Neuronal stem cell (in vitro differentiated cells): ENCODE data around the gene PSMG3. TPM values are rescaled to one million over a fixed set of nuclear protein-coding genes. Genes with fewer than 3 reads are reported as not detected.
A peak's percentile ranks its signal among the peaks of the same experiment; 100 is the strongest.

Source experiments
- DNase-seq: peaks from one replicate; pipeline ENCODE4 v3.0.0-alpha.2; 2013; ENCODE audit warnings: low spot score
- H2AFZ ChIP-seq: one replicate; pipeline ENCODE4 v1.6.1; 2013; ENCODE audit warnings: mild to moderate bottlenecking, low read length, inconsistent platforms
- H2AK5ac ChIP-seq: 2 replicates; pipeline ENCODE4 v1.6.1; 2013; ENCODE audit warnings: low read depth, mild to moderate bottlenecking, inconsistent platforms, low read length, moderate library complexity, mixed read lengths
- H2BK120ac ChIP-seq: 2 replicates; pipeline ENCODE4 v1.6.1; 2013; ENCODE audit warnings: low read depth, mild to moderate bottlenecking, inconsistent platforms, low read length, moderate library complexity, mixed read lengths
- H2BK12ac ChIP-seq: one replicate; pipeline ENCODE4 v1.6.1; 2013; ENCODE audit warnings: low read length, inconsistent platforms
- H2BK15ac ChIP-seq: 2 replicates; pipeline ENCODE4 v1.6.1; 2013; ENCODE audit warnings: mild to moderate bottlenecking, low read length, inconsistent platforms, mixed read lengths
- H2BK5ac ChIP-seq: one replicate; pipeline ENCODE4 v1.6.1; 2013; ENCODE audit warnings: inconsistent platforms, mild to moderate bottlenecking, low read length, moderate library complexity
- H3K14ac ChIP-seq: one replicate; pipeline ENCODE4 v1.6.1; 2013; ENCODE audit warnings: low read length, inconsistent platforms
- H3K18ac ChIP-seq: 2 replicates; pipeline ENCODE4 v1.6.1; 2013; ENCODE audit warnings: low read length, inconsistent platforms
- H3K23ac ChIP-seq: 2 replicates; pipeline ENCODE4 v1.6.1; 2013; ENCODE audit warnings: low read depth, mild to moderate bottlenecking, mixed read lengths, low read length, inconsistent platforms; ENCODE audit not compliant: poor library complexity
- H3K27ac ChIP-seq: replicated peaks from 3 replicates; pipeline ENCODE4 v1.5.1; 2013; ENCODE audit warnings: low read length, inconsistent platforms
- H3K27me3 ChIP-seq, 3 experiments: 2 replicates each; pipeline ENCODE4 v1.6.1; 2013; ENCODE audit warnings: low read length in 3 of 3, mild to moderate bottlenecking in 2 of 3, inconsistent platforms in 1 of 3, low read depth in 1 of 3, mixed read lengths in 1 of 3, moderate library complexity in 1 of 3; ENCODE audit not compliant: control insufficient read depth in 3 of 3, insufficient read depth in 3 of 3
- H3K36me3 ChIP-seq, 2 donors: replicated peaks in 1 of 2; 2 replicates each; pipeline ENCODE4 v1.6.1; 2013; ENCODE audit warnings: low read length in 2 of 2; ENCODE audit not compliant: control insufficient read depth in 2 of 2, insufficient read depth in 2 of 2
- H3K4ac ChIP-seq: 2 replicates; pipeline ENCODE4 v1.6.1; 2013; ENCODE audit warnings: inconsistent platforms, mild to moderate bottlenecking, low read length, moderate library complexity
- H3K4me1 ChIP-seq, 2 donors: 1 replicate in 1 of 2; 2 replicates in 1 of 2; pipeline ENCODE4 v1.6.1; 2013; ENCODE audit warnings: low read length in 2 of 2, low read depth in 1 of 2; ENCODE audit not compliant: control insufficient read depth in 2 of 2, insufficient read depth in 1 of 2
- H3K4me2 ChIP-seq: one replicate; pipeline ENCODE4 v1.6.1; 2013; ENCODE audit warnings: mild to moderate bottlenecking, low read length, inconsistent platforms; ENCODE audit not compliant: insufficient read depth, poor library complexity, severe bottlenecking
- H3K4me3 ChIP-seq, 2 donors: 2 replicates each; pipeline ENCODE4 v1.5.1; 2013; ENCODE audit warnings: low read length in 2 of 2, mild to moderate bottlenecking in 2 of 2, inconsistent platforms in 1 of 2, moderate library complexity in 1 of 2
- H3K79me1 ChIP-seq: one replicate; pipeline ENCODE4 v1.6.1; 2013; ENCODE audit warnings: low read depth, mild to moderate bottlenecking, inconsistent platforms, low read length, moderate library complexity
- H3K9ac ChIP-seq: one replicate; pipeline ENCODE4 v1.6.1; 2013; ENCODE audit warnings: mild to moderate bottlenecking, low read depth, low read length, inconsistent platforms; ENCODE audit not compliant: poor library complexity
- H3K9me3 ChIP-seq, 2 donors: replicated peaks in 1 of 2; 2 replicates each; pipeline versions ENCODE3 to v1.6.1; 2013; ENCODE audit warnings: low read length in 2 of 2, mild to moderate bottlenecking in 2 of 2, inconsistent platforms in 1 of 2, low read depth in 1 of 2, mixed read lengths in 1 of 2, moderate library complexity in 1 of 2; ENCODE audit not compliant: control insufficient read depth in 2 of 2, insufficient read depth in 1 of 2
- H4K8ac ChIP-seq: one replicate; pipeline ENCODE4 v1.6.1; 2013; ENCODE audit warnings: low read depth, mild to moderate bottlenecking, inconsistent platforms, low read length, moderate library complexity
- H4K91ac ChIP-seq: one replicate; pipeline ENCODE4 v1.6.1; 2013; ENCODE audit warnings: low read length, low read depth, mild to moderate bottlenecking, inconsistent platforms; ENCODE audit not compliant: poor library complexity
- WGBS, 2 donors: extraction: QIAGEN DNeasy Blood & Tissue Kit; methylation state at CpG; one replicate each; pipeline ENCODE4 v1.1.7; 2013; ENCODE audit warnings: missing lambda C conversion rate in 2 of 2, mixed read lengths in 1 of 2; ENCODE audit not compliant: insufficient read length in 2 of 2, insufficient replicate concordance in 1 of 2; ENCODE audit errors: extremely low coverage in 2 of 2; 5-methylcytosine and 5-hydroxymethylcytosine counted together
- polyA plus RNA-seq, 2 experiments: library from polyadenylated mRNA; stranded (reverse); fragments of 200-250 nt; gene quantifications; one replicate each; pipeline ENCODE4 v1.2.3, GENCODE V29; 2013

The PSMG3 gene, protein sequence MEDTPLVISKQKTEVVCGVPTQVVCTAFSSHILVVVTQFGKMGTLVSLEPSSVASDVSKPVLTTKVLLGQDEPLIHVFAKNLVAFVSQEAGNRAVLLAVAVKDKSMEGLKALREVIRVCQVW
- 16.9 TPM for polyA plus RNA-seq (2013, experiment 1 of 2)
- 15.7 TPM for polyA plus RNA-seq (2013, experiment 2 of 2)

DNA sequence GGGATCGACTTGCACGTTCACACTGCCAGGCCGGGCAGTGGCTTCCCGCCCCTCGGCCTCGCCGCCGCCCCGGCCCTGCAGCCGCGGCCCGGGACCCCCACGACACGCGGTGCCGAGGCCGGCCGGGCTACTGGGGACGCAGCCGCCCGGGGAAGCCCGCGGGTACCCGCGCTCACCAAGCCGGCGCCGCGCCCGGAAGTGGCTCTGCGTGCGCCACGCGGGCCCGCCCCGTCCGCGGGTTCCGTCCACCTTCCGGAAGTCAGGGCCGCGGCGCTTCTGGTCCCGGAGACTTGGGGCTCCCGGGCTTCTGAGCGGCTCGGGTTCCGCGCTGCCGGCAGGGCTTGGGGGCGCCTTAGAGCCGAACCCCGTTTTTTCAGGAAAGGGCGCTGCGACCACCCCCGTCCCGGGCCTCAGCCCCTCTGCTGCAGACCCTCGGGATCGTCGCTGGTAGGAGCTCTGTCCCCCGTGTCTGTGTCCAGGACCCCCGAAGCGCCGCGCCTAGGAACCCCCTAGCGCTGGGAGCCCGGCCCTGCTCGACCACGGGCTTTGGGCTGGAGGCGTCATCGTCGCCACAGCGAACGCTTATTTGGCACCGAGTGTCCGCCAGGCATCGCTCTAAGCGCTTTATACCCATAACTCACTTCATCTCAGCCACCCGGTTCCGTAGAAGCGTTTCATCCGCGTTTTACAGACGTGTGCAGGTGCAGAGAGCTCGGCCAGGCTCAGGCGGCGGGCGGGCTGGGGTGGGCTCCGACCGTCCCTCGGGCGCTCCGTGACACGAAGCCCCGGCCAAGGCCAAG is at the start of gene PSMG3:
Gene PSMG3 (minus strand): TSS at position 200 of the 800 bp plus-strand sequence. CDS start 693 bp downstream, outside the sequence.
- Histone ChIP-seq H3K27me3 (peaks cover 0 to 2% (median 0%) of the 10 kb centered on the region in 3 experiments), H2AK5ac (peak within 1 kb of the TSS; percentile 66), H3K4ac (no peak within 1 kb of the TSS), H3K18ac (peak within 1 kb of the TSS; percentile 72), H2BK12ac (no peak within 1 kb of the TSS), H3K4me1 (peaks cover 12 to 14% of the 10 kb centered on the region in 2 donors), H2BK15ac (no peak within 1 kb of the TSS), H4K91ac (no peak within 1 kb of the TSS), H3K36me3 (peaks cover 0 to 1% of the 10 kb centered on the region in 2 donors), H3K9ac (peak within 1 kb of the TSS; percentile 83), H3K4me3 (peak within 1 kb of the TSS; percentile 56 to 83), H2BK120ac (no peak within 1 kb of the TSS), H3K4me2 (peak within 1 kb of the TSS; percentile 56), H3K9me3 (no peaks in the 10 kb centered on the region), H2BK5ac (no peak within 1 kb of the TSS), H2AFZ (peak within 1 kb of the TSS; percentile 90), H4K8ac (no peak within 1 kb of the TSS), H3K79me1 (peaks cover 4% of the 10 kb centered on the region), H3K27ac (peak within 1 kb of the TSS; percentile 31), H3K23ac (peak within 1 kb of the TSS; percentile 60), H3K14ac (peak within 1 kb of the TSS; percentile 43)
- peak; percentile 58 for DNase-seq
- no CpG with 5 or more reads among the region's 95 CpGs for WGBS, 2 donors

DNA sequence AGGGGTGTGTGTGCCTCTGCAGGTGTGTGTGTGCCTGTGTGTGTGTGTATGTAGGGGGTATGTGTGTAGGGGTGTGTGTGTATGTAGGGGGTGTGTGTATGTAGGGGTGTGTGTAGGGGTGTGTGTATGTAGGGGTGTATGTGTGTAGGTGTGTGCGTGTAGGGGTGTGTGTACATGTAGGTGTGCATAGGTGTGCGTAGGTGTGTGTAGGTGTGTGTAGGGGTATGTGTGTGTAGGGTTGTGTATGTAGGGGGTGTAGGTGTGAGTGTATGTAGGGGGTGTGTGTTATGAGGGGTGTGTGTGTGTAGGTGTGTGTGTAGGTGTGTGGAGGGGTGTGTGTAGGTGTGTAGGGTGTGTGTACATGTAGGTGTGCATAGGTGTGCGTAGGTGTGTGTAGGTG is 48.6 kb upstream of the PSMG3 start:
- H3K4me3 ChIP-seq: peak overlapping the region in 1 of 2 donors; percentile 46
- H2BK120ac ChIP-seq: no peak overlapping the region
- peaks cover 0 to 8% of the 10 kb centered on the region in 2 donors for H3K9me3 ChIP-seq
- H2BK15ac ChIP-seq: no peak overlapping the region
- H3K27ac ChIP-seq: no peak overlapping the region
- no peak overlapping the region for H4K91ac ChIP-seq
- H3K14ac ChIP-seq: peak overlapping the region; percentile 98
- peak overlapping the region; percentile 57 for H3K18ac ChIP-seq
- H3K27me3 ChIP-seq: peaks cover 0 to 2% (median 0%) of the 10 kb centered on the region in 3 experiments
- no peak overlapping the region for H3K4me2 ChIP-seq
- no peak overlapping the region for H2AK5ac ChIP-seq
- H3K23ac ChIP-seq: peak overlapping the region; percentile 65
- H3K36me3 ChIP-seq: no peaks in the 10 kb centered on the region
- H3K9ac ChIP-seq: no peak overlapping the region
- H2BK12ac ChIP-seq: no peak overlapping the region
- H3K79me1 ChIP-seq: no peaks in the 10 kb centered on the region
- no peaks in the 10 kb centered on the region for H3K4me1 ChIP-seq
- DNase-seq: no peak
- WGBS, 2 donors: 98% methylated on average over 3 of the region's 3 CpGs; no CpG with 5 or more reads in 1 of the 2 donors
- no peak overlapping the region for H3K4ac ChIP-seq
- H2BK5ac ChIP-seq: no peak overlapping the region
- peak overlapping the region; percentile 65 for H4K8ac ChIP-seq
- H2AFZ ChIP-seq: no peak overlapping the region

DNA sequence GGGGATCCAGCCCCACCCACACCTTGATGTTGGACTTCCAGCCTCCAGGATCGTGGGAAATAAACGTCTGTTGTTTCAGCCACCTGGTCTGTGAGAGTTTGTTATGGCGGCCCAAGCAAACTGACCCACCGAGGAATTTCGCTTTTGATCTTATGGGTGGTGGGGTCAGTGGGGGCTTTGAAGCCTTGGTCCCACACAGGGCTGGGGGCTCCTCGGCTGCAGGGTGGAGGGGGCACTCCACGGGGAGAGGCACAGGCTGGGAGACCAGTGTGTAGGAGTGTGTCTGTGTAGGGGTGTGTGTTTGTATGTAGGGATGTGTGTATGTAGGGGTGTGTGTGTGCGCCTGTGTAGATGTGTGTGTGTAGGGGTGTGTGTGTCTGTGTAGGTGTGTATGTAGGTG is 48.1 kb upstream of the PSMG3 start:
- no peak for DNase-seq
- no peaks in the 10 kb centered on the region for H3K4me1 ChIP-seq
- no peak overlapping the region for H2AK5ac ChIP-seq
- no peak overlapping the region for H3K18ac ChIP-seq
- H3K9me3 ChIP-seq: peaks cover 0 to 8% of the 10 kb centered on the region in 2 donors
- H2BK5ac ChIP-seq: no peak overlapping the region
- 100% methylated on average over 1 of the region's 8 CpGs; no CpG with 5 or more reads in 1 of the 2 donors for WGBS, 2 donors
- peak overlapping the region; percentile 98 for H3K14ac ChIP-seq
- H2AFZ ChIP-seq: no peak overlapping the region
- H3K9ac ChIP-seq: no peak overlapping the region
- H4K8ac ChIP-seq: no peak overlapping the region
- no peak overlapping the region for H3K4ac ChIP-seq
- H3K4me3 ChIP-seq: peak overlapping the region in 1 of 2 donors; percentile 46
- H3K23ac ChIP-seq: no peak overlapping the region
- no peak overlapping the region for H2BK15ac ChIP-seq
- H2BK12ac ChIP-seq: no peak overlapping the region
- H4K91ac ChIP-seq: no peak overlapping the region
- no peak overlapping the region for H2BK120ac ChIP-seq
- H3K27ac ChIP-seq: no peak overlapping the region
- H3K36me3 ChIP-seq: no peaks in the 10 kb centered on the region
- no peak overlapping the region for H3K4me2 ChIP-seq
- H3K79me1 ChIP-seq: no peaks in the 10 kb centered on the region
- peaks cover 0 to 2% (median 0%) of the 10 kb centered on the region in 3 experiments for H3K27me3 ChIP-seq

DNA sequence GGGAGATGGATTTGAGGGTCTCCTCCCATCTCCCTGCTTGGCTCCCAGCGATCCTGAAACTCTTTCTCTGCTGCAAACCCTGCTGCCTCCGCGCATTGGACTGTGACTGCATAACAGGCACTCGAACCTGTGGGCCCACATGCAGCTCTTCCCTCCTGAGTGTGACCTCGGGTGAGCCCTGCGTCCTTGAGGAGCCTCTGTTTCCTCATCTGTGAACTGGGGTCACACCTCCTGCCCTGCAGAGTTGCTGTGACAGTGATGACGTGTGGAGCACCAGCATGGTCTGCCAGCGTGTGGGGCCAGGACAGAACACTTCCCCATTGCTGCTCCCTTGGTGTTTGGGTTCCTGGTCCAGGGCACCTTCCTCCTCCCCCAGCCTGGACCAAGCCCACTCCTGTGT is 46.9 kb upstream of the PSMG3 start:
- Histone ChIP-seq H3K4ac (no peak overlapping the region), H3K9me3 (peaks cover 0 to 8% of the 10 kb centered on the region in 2 donors)

More for the DNA sequence above, 46.9 kb upstream of the PSMG3 start:
- H3K14ac ChIP-seq: no peak overlapping the region
- H3K36me3 ChIP-seq: no peaks in the 10 kb centered on the region
- no peak overlapping the region for H4K91ac ChIP-seq
- no CpG with 5 or more reads among the region's 8 CpGs for WGBS, 2 donors
- H2BK5ac ChIP-seq: no peak overlapping the region
- no peak overlapping the region for H3K4me3 ChIP-seq
- no peak overlapping the region for H2AK5ac ChIP-seq
- DNase-seq: no peak
- peak overlapping the region; percentile 13 for H3K18ac ChIP-seq
- no peak overlapping the region for H2BK15ac ChIP-seq
- H3K9ac ChIP-seq: no peak overlapping the region
- peak overlapping the region; percentile 3 for H3K23ac ChIP-seq
- H2AFZ ChIP-seq: no peak overlapping the region
- H3K27ac ChIP-seq: no peak overlapping the region
- no peaks in the 10 kb centered on the region for H3K4me1 ChIP-seq
- H2BK12ac ChIP-seq: no peak overlapping the region
- H3K4me2 ChIP-seq: no peak overlapping the region
- peaks cover 0 to 2% (median 0%) of the 10 kb centered on the region in 3 experiments for H3K27me3 ChIP-seq
- H2BK120ac ChIP-seq: no peak overlapping the region
- no peaks in the 10 kb centered on the region for H3K79me1 ChIP-seq
- H4K8ac ChIP-seq: no peak overlapping the region
